DOHH2 (cell line): ENCODE results near the gene EEIG1.

Source experiments
- H3F3A ChIP-seq: fragments of 200-600 bp; sonication (generic), shearing (Covaris generic); 2 replicates; pipeline ENCODE4 v1.6.0; 2016; ENCODE audit warnings: antibody characterized with exemption, mild to moderate bottlenecking; ENCODE audit not compliant: control insufficient read depth, insufficient read depth
- H3K27ac ChIP-seq: fragments of 200-600 bp; sonication (generic); 2 replicates; pipeline ENCODE4 v1.5.1; 2014; ENCODE audit warnings: low read depth, mild to moderate bottlenecking, low read length, moderate library complexity
- H3K27me3 ChIP-seq: fragments of 200-600 bp; sonication (generic); 2 replicates; pipeline ENCODE4 v1.6.1; 2014; ENCODE audit warnings: mild to moderate bottlenecking, low read length, mixed read lengths; ENCODE audit not compliant: control insufficient read depth
- H3K36me3 ChIP-seq: fragments of 200-600 bp; sonication (generic); 2 replicates; pipeline ENCODE4 v1.6.1; 2014; ENCODE audit warnings: mild to moderate bottlenecking, low read length, moderate library complexity, mixed read lengths; ENCODE audit not compliant: control insufficient read depth
- H3K4me1 ChIP-seq: fragments of 200-600 bp; sonication (generic); 2 replicates; pipeline ENCODE4 v1.6.1; 2014; ENCODE audit warnings: mild to moderate bottlenecking, low read length, mixed read lengths; ENCODE audit not compliant: control insufficient read depth
- H3K4me2 ChIP-seq: fragments of 200-600 bp; sonication (generic); 2 replicates; pipeline ENCODE4 v1.6.0; 2014; ENCODE audit warnings: mild to moderate bottlenecking, low read length, moderate library complexity
- H3K4me3 ChIP-seq: fragments of 200-600 bp; sonication (generic); 2 replicates; pipeline ENCODE4 v1.5.1; 2014; ENCODE audit warnings: mild to moderate bottlenecking, low read length, mixed read lengths
- H3K79me2 ChIP-seq: fragments of 200-600 bp; sonication (generic); 2 replicates; pipeline ENCODE4 v1.6.1; 2014; ENCODE audit warnings: mild to moderate bottlenecking, low read length, mixed read lengths; ENCODE audit not compliant: control insufficient read depth
- H3K9me2 ChIP-seq: fragments of 200-600 bp; sonication (generic); replicated peaks from 2 replicates; pipeline ENCODE4 v1.6.1; 2014; ENCODE audit warnings: mild to moderate bottlenecking, low read length, mixed read lengths; ENCODE audit not compliant: control insufficient read depth
- H3K9me3 ChIP-seq: fragments of 200-600 bp; sonication (generic); 2 replicates; pipeline ENCODE4 v1.6.1; 2014; ENCODE audit warnings: antibody characterized with exemption, low read length, mixed read lengths; ENCODE audit not compliant: control insufficient read depth, insufficient read depth
- H4K20me1 ChIP-seq: fragments of 200-600 bp; sonication (generic); 2 replicates; pipeline ENCODE4 v1.6.0; 2014; ENCODE audit warnings: low read depth, mild to moderate bottlenecking, antibody characterized with exemption, low read length, moderate library complexity; ENCODE audit not compliant: control insufficient read depth, insufficient read depth
- EZH2phosphoT487 ChIP-seq: fragments of 200-600 bp; sonication (generic); IDR thresholded peaks from 2 replicates; pipeline ENCODE4 v1.6.1; 2017; ENCODE audit warnings: borderline replicate concordance, mild to moderate bottlenecking, antibody characterized with exemption, low read length, moderate library complexity, mixed read lengths
- TF ChIP-seq, protein P1 (sequence below): fragments of 200-600 bp; sonication (generic); IDR thresholded peaks from one replicate; pipeline ENCODE4 v1.5.1; 2014; ENCODE audit warnings: antibody characterized with exemption, mild to moderate bottlenecking, low read depth, low read length; ENCODE audit not compliant: poor library complexity, severe bottlenecking

Gene EEIG1

DNA sequence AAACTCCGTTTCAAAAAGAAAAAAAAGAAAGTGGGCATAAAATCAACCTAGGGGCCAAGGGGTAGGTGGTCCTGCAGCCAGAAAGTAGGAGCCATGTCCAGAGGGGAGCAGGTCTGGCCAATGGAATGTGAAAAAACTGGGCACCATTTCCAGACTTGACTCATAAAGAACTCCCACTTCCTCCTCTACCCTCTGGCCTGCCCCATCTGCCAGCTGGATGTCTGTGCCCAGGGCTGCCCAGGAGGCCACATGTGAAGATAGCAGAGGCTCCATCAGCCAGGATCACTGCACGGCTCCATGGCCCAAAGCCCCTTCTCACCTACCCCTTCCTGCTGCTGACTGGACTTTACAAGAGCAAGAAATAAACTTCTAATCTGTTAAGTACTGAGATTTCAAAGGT lies 42.1 kb upstream of the EEIG1 start:
- Histone ChIP-seq H3K36me3 (no peaks in the 10 kb centered on the region), H3K4me3 (no peak overlapping the region), H3K27ac (no peak overlapping the region), H4K20me1 (no peaks in the 10 kb centered on the region), H3K9me3 (no peaks in the 10 kb centered on the region), H3K79me2 (no peaks in the 10 kb centered on the region), H3F3A (peaks cover 17% of the 10 kb centered on the region), H3K27me3 (no peaks in the 10 kb centered on the region), H3K4me2 (no peak overlapping the region), H3K4me1 (peaks cover 61% of the 10 kb centered on the region), H3K9me2 (no peaks in the 10 kb centered on the region)
- TF ChIP-seq, protein P1, sequence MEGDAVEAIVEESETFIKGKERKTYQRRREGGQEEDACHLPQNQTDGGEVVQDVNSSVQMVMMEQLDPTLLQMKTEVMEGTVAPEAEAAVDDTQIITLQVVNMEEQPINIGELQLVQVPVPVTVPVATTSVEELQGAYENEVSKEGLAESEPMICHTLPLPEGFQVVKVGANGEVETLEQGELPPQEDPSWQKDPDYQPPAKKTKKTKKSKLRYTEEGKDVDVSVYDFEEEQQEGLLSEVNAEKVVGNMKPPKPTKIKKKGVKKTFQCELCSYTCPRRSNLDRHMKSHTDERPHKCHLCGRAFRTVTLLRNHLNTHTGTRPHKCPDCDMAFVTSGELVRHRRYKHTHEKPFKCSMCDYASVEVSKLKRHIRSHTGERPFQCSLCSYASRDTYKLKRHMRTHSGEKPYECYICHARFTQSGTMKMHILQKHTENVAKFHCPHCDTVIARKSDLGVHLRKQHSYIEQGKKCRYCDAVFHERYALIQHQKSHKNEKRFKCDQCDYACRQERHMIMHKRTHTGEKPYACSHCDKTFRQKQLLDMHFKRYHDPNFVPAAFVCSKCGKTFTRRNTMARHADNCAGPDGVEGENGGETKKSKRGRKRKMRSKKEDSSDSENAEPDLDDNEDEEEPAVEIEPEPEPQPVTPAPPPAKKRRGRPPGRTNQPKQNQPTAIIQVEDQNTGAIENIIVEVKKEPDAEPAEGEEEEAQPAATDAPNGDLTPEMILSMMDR = no peak

DNA sequence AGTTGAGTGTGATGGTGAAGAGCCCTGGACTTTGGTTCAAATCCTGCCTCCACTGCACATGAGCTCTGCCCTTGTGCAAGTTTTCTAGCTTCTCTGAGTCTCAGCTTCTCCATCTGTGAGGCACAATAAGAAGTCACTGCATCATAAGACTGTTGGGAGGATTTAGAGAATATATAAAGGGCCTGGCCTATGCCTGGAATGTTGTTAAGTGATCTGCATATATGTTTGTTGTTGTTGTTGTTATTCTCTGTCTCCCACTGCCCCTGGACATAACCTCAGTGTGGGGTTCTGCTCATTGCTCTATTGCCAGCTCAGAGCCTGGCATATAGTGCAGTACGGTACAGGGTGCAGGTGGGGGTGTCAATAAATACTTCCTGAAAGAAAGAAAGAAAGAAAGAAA lies 40.3 kb upstream of the EEIG1 start:
- Histone ChIP-seq H3K4me2 (no peak overlapping the region), H4K20me1 (no peaks in the 10 kb centered on the region), H3K27me3 (no peaks in the 10 kb centered on the region), H3K79me2 (no peaks in the 10 kb centered on the region), H3K9me3 (no peaks in the 10 kb centered on the region), H3F3A (peaks cover 4% of the 10 kb centered on the region; the same call in 1 of the 2 replicates), H3K9me2 (no peaks in the 10 kb centered on the region), H3K4me3 (no peak overlapping the region), H3K36me3 (no peaks in the 10 kb centered on the region), H3K27ac (no peak overlapping the region), H3K4me1 (peaks cover 46% of the 10 kb centered on the region)
- TF ChIP-seq, protein P1 = no peak
- TF ChIP-seq EZH2phosphoT487 = no peak

DNA sequence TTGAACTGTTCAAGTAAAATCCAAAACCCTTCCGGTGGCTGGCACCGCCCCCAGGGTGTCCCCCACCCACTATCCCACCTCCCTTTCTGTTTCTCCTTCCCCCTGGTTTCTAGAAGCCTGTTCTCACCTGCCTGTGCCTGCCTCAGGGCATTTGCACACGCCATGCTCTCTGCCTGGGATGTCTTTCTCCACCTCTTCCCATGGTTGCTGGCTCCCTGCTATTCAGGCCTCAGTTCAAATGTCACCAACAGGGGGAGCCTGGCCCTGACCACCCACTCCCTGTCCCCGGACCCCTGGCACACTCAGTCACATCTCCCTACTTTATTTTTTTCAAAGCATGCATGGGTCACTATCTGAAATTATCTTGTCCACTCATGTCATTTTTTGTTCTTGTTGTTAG lies 39.9 kb upstream of the EEIG1 start:
- Histone ChIP-seq H4K20me1 (no peaks in the 10 kb centered on the region), H3K36me3 (no peaks in the 10 kb centered on the region), H3K9me2 (no peaks in the 10 kb centered on the region), H3K4me2 (no peak overlapping the region), H3F3A (peaks cover 4% of the 10 kb centered on the region; the same call in 1 of the 2 replicates), H3K27me3 (no peaks in the 10 kb centered on the region), H3K27ac (no peak overlapping the region), H3K4me1 (peaks cover 42% of the 10 kb centered on the region), H3K9me3 (no peaks in the 10 kb centered on the region), H3K79me2 (no peaks in the 10 kb centered on the region), H3K4me3 (no peak overlapping the region)
- TF ChIP-seq EZH2phosphoT487 = no peak
- TF ChIP-seq, protein P1 = peak; percentile 77

DNA sequence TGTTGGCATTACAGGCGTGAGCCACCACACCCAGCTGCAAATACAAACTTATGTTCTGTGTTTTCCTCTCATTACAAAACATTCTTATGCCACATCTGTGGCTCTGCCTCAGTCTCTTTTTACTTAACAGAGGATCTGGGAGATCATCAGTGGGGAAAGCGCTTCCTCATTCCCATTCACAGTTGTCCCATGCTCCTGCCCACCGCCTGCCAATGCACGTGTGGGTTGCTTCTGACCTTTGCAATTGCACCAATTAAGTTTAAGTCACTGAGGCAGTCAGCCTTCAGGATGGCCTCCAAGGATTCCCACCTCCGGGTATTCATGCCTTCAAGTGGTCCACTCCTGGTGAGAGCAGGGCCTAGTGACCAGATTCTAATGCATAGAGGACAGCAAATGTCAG lies 34.9 kb upstream of the EEIG1 start:
- H3K27me3 ChIP-seq = no peaks in the 10 kb centered on the region
- no peaks in the 10 kb centered on the region for H3K79me2 ChIP-seq
- no peaks in the 10 kb centered on the region for H3K9me2 ChIP-seq

More for the DNA sequence above, 34.9 kb upstream of the EEIG1 start:
- Histone ChIP-seq H3F3A (no peaks in the 10 kb centered on the region), H3K4me2 (no peak overlapping the region), H4K20me1 (no peaks in the 10 kb centered on the region), H3K4me3 (no peak overlapping the region), H3K27ac (no peak overlapping the region), H3K36me3 (no peaks in the 10 kb centered on the region), H3K4me1 (peaks cover 26% of the 10 kb centered on the region), H3K9me3 (no peaks in the 10 kb centered on the region)
- no peak for TF ChIP-seq EZH2phosphoT487
